GM18868 (cell line): ENCODE results near the gene RERE.
"Not testable (repeated sequence)": the region's sequence is repeated elsewhere in the genome, so short reads cannot be mapped to it uniquely, and the experiment has no call there.

Source experiments
- ATAC-seq: cut with Tn5 transposase; IDR thresholded peaks from one replicate; pipeline ENCODE4 v1.9.1; 2021; ENCODE audit warnings: mild to moderate bottlenecking, moderate library complexity; ENCODE audit not compliant: unreplicated experiment

The RERE gene

DNA sequence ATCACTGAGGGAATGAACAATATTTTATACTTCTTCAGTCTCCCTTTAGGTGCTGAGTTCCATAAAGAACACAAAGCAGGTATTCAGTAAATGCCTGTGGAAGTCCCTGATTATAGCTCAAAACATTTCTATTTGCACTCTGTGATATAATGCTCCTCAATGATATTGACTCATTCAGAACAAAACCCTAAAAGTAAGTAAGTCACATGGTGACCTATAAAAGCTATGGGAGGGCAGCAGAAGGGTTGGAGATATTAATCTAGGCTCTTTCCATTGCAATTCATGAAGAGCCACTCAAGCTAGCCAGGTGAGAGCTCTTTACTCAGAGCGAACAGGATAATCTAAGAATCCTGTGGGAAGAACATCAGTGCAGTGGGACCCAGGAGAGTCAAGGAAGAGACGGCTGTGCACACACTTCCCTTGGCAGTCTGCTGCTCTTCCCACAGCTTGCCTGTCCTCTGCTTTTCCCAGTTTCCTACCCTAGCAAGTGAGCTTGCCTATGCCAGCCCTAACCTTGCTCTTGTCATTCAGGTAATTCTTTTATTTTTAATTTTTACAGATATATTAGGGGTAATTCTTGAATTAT lies 197.4 kb downstream of the RERE start:
- ATAC-seq = not testable (repeated sequence)

DNA sequence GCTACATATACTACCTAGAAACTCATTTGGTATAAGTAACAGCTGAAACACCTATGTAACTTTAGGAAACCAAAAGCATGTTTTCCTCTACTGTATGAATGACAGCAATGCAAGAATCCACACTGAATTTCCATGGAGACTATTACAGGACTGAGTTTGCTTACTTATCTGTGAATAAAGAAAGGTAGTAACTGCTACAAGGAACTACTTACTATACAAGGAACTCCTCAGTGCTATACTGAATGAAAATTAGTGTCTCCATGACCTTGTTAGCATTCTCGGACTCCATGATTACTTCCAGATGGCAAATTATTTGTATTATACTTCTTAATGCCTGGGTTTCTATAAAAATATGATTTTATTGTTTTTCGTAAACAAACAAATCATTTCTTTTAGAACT lies 198.0 kb downstream of the RERE start:
- not testable (repeated sequence) for ATAC-seq

GRCh38 chr1:8616791-8617190 lies 200.6 kb downstream of the RERE start:
- not testable (repeated sequence) for ATAC-seq

GRCh38 chr1:8611634-8612515 lies 205.6 kb downstream of the RERE start:
- not testable (repeated sequence) for ATAC-seq

GRCh38 chr1:8607906-8608305 lies 209.5 kb downstream of the RERE start:
- ATAC-seq = no peak

- peak; percentile 74 for ATAC-seq
Observed at GRCh38 chr1:8604041-8604945, 213.1 kb downstream of the RERE start.

GRCh38 chr1:8603220-8603616 lies 214.2 kb downstream of the RERE start:
- ATAC-seq = no peak

- ATAC-seq = no peak
Observed at GRCh38 chr1:8602471-8603219, 214.8 kb downstream of the RERE start.

DNA sequence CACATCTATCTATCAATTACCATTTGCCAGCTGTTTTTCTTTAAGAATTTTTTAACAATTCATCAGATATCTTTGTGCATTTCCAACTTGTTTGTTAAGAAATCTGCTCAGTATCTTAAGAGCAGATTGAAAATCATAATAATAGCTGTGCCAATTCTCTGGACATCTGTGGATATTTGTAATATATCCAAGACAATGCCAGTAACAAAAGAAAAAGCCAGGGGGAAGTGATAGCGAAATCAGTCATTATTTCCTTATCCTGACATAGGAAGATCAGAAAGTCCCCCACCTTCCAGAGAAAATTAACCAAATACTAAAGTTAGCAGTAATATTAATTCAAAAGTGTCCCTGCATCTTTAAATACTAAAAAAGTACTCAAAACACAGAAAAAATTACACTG lies 217.1 kb downstream of the RERE start:
- no peak for ATAC-seq

- no peak for ATAC-seq
Observed at GRCh38 chr1:8599646-8600212, 217.7 kb downstream of the RERE start.

- no peak for ATAC-seq
Observed at GRCh38 chr1:8598783-8599182, 218.7 kb downstream of the RERE start.

DNA sequence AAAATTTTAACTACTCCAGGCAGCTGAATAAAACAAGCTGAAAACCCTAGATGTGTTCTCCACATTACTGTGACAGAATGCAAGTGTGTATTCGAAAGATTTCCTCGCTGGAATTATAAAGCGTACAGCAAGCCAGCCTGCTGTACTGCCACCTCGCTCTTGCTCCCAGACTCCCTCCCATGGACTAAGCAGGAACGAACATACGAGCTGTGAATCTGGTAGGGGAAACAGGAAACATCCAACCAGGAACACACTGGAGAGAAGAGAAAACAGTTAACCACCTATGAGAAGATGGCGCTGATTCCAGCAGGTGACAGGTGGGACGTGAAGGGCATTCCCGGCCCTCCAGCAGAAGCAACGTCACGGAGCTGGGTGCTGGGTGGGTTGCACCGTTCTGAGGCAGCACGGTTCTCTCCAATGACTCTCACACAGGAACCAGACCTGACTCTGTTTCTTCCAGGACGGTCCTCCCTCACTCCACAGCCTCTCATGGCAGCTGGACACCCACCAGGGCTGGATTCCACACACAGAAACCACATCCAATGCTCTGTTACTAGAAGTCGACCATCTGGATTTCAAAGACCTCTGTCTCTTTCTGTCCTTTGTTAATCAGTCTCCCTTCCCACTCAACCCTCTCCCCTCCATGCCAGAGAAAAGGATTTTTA lies 219.2 kb downstream of the RERE start:
- no peak for ATAC-seq

DNA sequence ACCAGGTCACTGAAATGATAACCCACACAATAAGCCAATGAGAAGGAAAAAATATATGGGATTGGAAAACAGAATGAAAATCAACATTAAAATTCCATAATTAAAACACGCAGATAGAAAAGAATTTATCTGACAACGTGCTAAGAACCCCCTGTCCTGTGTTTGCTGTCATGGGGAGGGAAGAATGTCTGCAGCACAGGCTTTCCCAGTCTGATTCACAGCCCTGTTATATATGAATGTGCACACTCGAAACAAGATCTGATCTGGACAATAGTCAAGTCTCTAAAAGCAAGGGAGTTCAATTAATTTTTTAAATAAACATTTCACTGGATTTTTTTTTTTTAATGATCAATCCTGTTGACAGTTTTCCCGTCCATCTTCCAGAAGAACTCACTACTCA lies 220.0 kb downstream of the RERE start:
- no peak for ATAC-seq

- ATAC-seq = no peak
Observed at GRCh38 chr1:8595941-8596340, 221.5 kb downstream of the RERE start.

- ATAC-seq = no peak
Observed at GRCh38 chr1:8595332-8595731, 222.1 kb downstream of the RERE start.

GRCh38 chr1:8593292-8593691 lies 224.1 kb downstream of the RERE start:
- ATAC-seq = not testable (repeated sequence)

DNA sequence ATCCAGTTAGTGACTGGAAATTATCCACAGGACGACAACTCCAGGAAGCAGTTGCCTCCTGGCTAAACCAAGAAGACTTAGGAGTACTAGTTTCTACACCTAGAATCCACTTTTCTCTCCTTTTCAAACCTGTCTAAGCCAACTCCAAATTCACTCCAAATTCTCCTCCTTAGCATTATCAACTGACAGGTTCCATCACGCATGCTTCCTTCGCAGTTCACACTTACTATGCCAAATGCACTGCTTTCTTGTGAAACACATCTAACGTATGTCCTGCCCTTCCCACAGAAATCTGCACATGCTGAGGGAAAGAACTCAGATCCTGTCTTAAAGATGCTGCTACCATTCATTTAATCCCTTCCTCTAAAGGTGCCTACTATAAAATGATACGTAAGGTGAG lies 225.9 kb downstream of the RERE start:
- ATAC-seq = no peak

- ATAC-seq = no peak
Observed at GRCh38 chr1:8590721-8591351, 226.6 kb downstream of the RERE start.

DNA sequence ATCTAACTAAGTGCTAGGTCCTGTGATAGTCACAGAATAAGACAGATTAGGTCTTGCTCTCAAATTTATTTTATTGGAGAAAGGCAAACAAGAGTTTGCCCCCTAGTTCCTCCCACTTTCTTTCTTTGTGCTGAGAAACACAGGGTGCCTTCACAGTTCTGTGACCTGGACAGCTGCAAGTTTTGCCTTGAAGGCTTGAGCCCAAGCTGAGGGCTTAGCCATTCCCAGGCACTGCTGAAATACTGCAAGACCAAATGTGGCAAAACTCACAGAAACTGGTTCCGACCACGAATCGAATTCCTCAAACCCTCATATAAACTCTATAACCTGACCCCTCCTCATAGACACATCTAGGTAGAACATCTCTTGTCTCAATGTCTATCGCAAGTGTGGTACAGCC lies 227.9 kb downstream of the RERE start:
- ATAC-seq = no peak
